8988T (cell line): ENCODE results near the gene NFIB.

Experiments
- DNase-seq: peaks from one replicate; pipeline ENCODE4 v3.0.0; 2011

Gene NFIB

DNA sequence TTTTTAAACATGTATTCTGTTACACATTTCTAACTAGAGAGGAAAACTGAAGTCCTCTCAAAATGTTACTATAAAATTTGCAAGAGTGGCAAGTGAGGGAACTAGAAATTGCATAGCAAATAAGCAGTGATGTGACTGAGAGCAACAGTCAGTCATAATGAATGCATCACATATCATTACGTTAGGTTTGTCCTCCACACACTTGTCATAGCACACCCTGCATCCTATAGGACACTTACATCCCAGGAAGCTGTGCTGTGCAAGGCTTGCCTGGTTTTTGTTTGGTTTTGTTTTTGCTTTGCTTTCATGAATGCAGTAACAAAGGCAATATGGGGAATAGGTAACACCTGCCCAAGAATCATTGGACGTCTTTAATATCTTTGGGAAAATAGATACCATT is 10.8 kb downstream of the NFIB start:
- no peak for DNase-seq

DNA sequence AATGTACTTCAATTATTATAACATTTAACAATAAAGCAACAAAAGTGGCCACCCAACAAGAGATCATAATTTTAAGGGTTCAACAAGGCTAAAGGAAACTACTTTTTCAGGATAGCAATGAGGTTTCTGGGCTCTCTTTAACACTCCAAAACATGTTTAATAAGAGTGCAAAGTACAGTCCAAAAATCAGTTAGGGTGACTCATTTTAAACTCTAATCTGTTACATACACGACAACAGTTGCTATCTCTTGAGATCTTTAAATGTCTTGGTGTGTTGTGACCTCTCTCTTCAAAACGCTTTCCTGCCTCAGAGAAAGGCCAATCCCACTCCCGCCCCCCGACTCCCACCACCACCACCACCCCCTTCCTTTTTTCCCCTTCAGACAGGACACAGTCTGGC is 11.5 kb downstream of the NFIB start:
- no peak for DNase-seq

DNA sequence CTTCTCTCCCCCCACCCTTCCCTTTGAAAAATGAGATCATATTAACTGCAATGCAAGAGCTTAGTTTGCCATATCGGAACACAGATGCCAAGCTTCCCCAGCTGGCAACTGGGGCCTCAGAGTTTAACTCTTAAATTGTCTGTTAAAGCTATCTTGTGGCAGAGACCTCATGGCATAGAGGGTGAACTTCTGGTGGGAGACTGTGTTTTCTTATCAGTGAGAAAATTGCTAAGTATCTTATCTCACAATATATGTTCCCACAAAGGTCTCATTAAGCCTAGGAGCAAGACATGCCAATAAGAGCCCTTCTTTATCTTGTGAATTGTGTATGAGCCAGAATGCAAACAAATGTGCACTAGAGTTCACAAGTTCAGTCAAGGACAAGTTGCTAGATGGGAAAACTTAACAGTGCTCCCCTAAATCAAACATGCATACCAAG is 12.3 kb downstream of the NFIB start:
- no peak for DNase-seq

GRCh38 chr9:14301006-14301405 is 12.9 kb downstream of the NFIB start:
- DNase-seq = no peak

DNA sequence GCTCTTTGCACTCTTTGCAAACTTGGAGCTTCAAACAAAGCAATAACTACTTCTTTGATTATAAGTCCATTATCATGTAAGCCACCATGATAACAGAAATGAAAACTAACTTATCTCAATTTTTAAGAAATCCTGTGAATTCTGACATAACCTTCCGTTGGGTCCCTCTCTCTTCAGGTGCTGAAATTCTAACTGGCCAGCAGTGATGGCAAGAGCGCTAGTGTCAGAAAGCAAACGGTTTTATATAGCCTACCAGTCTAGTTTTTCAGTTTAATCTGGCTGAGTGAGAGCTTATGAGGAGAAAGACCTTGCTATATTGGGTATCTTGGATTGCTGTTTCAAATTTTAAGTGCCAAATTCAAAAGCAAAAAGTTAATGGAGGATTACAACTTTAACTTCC is 13.4 kb downstream of the NFIB start:
- no peak for DNase-seq

DNA sequence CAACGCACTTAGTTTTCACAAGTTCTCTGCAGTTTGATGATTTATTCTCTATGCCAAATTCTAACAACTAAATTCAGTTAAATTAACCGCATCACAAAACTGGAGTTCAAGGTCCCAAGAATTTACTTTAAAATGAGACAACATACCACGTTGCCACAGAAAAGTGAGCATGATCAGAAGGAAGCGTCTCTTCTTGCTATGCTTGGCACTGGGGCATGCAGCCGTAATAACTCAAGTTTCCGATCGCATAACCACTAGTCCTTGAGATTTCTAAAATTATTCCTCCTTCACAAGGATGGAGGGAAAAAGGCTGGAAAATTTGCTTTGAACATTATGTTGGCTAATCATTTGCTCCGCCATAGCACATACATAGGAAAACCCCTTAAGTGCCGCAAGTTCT is 13.9 kb downstream of the NFIB start:
- no peak for DNase-seq

DNA sequence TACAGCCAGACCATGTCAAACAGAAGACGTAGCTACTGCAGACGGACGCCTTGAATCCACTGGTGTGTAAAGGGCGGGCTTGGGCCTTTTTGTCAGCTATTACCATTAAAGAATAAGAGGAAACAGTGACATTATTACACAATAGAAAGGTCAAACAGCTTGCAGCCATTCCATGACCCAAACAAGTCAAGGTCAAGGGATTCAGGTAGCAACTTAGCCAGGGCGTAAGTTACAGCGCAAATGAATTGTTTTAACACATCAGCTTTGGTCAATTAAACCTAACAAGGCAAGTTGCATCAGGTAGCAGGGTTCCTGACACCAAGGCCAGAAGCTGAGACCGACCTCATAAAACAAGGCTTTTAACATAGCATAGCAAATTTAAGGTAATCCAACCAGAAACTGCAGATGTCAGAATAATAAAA is 15.3 kb downstream of the NFIB start:
- DNase-seq = no peak

- no peak for DNase-seq
These were observed 17.3 kb downstream of the NFIB start for GRCh38 chr9:14296495-14297113.

DNA sequence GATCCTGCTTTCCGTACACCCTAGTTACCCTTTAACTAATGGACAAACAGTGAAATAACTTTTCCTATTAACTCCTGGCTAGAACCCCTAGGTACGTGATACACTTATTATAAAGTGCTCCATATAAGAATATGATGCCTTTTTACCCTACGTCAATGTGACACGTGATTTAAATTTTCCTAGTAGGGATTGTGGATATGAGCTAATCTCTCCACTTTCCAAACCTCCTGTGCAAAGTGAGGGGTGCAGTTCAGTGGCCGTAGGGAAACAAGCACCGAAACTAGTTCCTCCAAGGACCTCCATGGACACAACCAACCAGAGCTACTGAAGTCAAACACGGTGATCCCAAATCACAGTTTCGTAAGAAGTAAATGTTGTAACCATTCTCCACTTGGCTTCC is 19.3 kb downstream of the NFIB start:
- DNase-seq = no peak

DNA sequence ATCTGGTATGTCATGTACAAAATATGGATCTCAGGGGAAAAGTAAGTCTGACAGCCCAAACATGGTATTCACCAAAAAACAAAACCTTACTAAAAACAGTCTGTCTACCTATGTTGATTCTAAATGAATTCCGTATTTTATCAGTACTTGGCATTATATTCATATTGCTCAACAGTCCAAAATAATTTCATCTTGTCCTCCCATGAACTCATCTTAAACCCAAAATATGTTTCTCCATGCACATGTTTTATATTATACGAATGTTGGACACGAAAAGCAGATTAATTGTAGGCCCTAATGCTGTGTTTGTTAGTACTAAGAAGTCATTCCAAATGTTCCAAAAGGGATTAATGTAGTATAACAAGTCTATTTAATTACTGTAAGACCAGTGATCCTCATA is 20.1 kb downstream of the NFIB start:
- DNase-seq = no peak

GRCh38 chr9:14292181-14292739 is 21.7 kb downstream of the NFIB start:
- DNase-seq = no peak

- no peak for DNase-seq
These were observed 24.0 kb downstream of the NFIB start for GRCh38 chr9:14289916-14290315.

DNA sequence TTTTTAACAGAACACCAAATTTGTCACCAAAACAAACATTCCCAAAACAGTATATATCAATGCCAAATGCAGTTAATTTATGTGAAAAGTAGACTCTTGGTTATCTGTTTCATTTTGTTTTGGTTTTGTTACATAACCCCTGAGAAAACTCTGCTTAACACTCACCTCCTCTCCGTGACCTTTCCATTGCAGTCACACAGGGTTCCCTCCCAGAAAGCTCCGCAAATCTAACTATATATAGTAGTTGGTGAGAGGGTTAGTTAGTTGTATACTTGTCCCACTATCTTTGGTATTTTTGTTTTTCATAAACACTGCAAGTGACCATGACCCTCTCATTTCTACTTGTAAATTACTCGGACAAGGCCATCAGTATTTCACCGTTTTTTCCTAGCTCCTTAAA is 25.5 kb downstream of the NFIB start:
- no peak for DNase-seq

- no peak for DNase-seq
These were observed 27.8 kb downstream of the NFIB start for GRCh38 chr9:14286121-14286520.

DNA sequence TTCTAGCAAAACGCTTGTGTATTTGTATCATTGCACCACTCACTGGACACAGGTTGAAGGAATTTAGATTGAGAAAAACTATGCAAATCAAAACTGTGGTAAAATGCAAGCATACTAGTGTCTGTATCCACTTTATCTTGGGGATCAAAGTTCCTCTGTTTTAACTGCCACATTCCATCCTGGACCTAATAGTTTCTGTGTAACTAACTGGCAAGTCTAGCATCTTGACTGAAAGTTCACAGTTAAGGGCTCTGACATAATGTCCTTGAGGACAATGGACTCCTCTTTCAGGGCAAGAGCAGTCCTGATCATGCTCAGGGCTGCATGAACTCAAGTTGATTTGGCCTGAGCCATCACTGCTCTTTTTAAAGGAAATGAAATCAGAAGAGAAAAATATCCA is 30.7 kb downstream of the NFIB start:
- no peak for DNase-seq

DNA sequence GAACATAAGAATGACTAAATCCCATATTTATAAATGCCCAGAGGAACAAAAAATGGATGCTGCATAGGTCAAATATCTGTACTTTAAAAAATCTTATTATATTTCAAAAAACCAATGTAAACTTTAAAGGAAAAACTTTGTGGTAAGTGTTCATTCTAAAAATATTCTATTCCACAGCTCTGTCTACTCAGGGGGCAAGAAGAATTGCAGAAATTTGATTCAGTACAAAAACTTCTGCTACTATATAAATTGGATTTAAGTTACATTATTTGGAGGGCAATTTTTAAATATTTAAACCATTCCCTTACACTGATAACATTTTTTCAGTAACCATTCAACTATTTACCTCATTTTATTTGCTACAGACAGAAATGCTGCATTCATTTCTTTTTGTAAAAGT is 32.1 kb downstream of the NFIB start:
- no peak for DNase-seq

- no peak for DNase-seq
These were observed 32.7 kb downstream of the NFIB start for GRCh38 chr9:14281136-14281795.

GRCh38 chr9:14279671-14280070 is 34.3 kb downstream of the NFIB start:
- DNase-seq = no peak

- no peak for DNase-seq
These were observed 35.6 kb downstream of the NFIB start for GRCh38 chr9:14278291-14278721.

- DNase-seq = no peak
These were observed 36.2 kb downstream of the NFIB start for GRCh38 chr9:14277761-14278160.

GRCh38 chr9:14277244-14277643 is 36.7 kb downstream of the NFIB start:
- no peak for DNase-seq

- no peak for DNase-seq
These were observed 38.6 kb downstream of the NFIB start for GRCh38 chr9:14275331-14275730.

DNA sequence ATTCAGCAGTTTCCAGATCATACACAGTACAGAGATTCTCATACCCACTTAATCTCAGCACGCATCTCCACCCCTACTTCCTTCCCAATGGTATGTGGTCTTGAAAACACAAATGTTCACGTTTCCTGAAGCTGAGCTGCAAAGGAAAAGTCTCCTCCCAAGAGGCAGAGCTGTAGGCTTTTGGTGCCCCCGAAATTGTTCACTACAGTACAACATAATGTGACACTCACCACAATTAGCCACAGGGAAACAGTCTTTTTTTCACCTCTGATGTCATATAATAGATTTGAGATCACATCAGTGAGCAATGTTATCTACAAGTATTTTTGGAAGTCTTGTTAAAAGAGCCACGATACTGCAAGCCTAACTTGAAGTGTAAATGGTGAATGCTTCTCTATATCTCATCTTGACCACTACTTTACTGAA is 40.2 kb downstream of the NFIB start:
- no peak for DNase-seq

DNA sequence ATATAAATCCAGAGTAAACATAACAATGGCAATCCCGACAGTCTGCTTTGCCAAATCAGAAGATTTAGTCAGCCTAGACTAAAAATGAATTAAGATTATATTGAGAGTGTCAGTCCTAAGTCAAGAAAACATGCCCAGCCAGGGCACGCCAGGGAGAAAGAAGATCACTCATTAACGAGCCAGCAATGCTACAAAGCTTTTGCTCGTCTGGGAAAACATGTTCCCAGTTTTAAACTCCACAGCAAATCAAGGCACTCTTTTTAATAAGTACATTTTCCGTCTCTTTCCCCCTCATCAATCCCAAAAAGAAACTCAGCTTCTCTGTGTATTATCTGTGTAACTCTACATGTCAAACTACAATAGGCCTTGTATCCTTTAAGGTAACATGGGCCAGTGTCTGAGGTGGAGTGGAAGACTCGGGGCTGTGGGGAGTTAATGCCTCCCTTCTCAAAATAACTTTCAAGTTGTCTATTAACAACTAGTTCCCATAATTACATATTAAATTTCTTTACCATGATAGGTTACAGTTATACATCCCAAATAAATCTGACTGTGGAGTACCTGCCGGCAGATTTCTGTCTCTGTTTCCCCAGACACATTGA is 40.9 kb downstream of the NFIB start:
- DNase-seq = no peak
